GM23248 (cell line): Measurements from ENCODE around the gene CPM.

Source experiments
- EZH2 ChIP-seq: fragments of 200-600 bp; sonication (generic); IDR thresholded peaks from 2 replicates; pipeline ENCODE4 v1.6.1; 2018; ENCODE audit warnings: antibody characterized with exemption, mild to moderate bottlenecking; ENCODE audit not compliant: insufficient read depth, poor library complexity, severe bottlenecking
- EZH2phosphoT487 ChIP-seq: fragments of 200-600 bp; sonication (generic); IDR thresholded peaks from 2 replicates; pipeline ENCODE4 v1.6.1; 2018; ENCODE audit warnings: antibody characterized with exemption, moderate library complexity, mild to moderate bottlenecking, low read depth; ENCODE audit not compliant: insufficient read depth

DNA sequence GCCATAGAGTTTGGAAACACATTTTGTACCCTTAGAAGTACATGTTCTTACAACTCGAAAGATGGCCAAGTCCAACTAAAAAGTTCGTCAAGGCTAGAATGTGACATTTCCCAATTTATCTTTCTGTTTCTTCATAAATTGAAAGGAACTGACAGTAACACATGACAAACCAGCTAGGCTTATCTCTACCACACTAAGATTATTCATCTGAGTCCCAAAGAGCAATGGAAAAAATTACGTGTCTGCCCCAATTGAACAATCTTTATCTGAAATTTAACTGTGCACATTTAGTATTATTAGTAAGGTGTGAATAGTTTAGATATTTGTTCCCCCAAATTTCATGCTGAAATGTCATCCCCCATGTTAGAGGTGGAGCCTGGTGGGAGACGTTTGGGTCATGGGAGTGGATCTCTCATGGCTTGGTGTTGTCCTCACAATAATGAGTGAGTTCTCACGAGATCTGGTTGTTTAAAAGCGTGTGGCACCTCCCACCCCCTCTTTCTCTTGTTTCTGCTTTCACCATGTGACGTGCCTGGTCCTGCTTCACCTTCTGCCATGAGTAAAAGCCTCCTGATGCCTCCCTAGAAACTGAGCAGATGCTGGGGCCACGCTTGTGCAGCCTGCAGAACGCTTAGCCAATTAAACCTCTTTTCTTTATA, 13.3 kb downstream of the CPM start:
- TF ChIP-seq EZH2 = no peak
- no peak for TF ChIP-seq EZH2phosphoT487
